Activated T-cell treated with anti-CD3 and anti-CD28 coated beads for 1 hour (primary cell): ENCODE results near the gene ATP13A2.

ENCODE experiments used
- DNase-seq: peaks from one replicate; pipeline ENCODE4 v3.0.0-alpha.2; 2020; ENCODE audit warnings: low read depth

ATP13A2 gene

DNA sequence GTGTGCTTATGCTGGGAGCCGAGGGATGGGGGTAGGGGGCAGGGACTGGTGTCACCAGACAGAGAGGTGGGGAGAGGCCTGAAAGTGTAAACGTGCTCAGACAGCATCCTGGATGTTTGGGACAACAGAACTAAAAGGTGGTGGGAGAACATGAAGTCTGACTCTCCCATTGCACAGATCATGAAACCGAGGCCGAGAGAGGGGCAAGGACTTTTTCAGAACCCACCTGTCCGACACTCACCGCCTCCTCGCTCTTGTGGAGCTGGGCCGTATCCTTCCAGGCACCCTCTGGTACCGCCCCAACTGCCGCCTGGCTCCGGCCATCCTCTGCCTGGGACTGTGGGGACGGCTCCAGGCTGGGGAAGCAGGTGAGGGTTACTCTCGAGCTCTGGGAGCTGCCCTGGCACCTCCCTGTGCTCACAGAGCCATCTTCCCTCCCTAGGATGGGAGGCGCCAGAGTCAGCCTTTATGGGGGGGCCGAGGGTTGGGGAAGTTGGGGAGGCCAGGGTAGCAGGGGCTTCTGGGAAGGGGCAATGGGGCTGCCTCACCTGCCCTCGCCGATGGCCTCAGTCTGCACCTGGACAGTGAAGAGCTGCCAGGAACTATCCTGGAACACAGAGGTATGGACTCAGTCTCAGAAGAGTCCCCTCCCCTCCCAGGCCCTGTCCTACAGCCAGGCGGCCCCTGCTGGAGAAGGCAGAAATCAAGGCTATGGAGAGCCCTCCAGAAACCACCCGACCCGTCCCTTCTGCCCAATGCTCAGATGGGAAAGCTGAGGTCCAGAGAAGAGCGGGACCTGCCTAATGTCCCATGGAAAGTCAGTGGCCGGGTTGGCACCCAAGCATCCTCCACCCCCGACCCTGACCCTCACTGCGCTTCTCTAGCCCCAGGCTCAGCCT lies 7.0 kb downstream of the ATP13A2 start:
- DNase-seq: no peak

DNA sequence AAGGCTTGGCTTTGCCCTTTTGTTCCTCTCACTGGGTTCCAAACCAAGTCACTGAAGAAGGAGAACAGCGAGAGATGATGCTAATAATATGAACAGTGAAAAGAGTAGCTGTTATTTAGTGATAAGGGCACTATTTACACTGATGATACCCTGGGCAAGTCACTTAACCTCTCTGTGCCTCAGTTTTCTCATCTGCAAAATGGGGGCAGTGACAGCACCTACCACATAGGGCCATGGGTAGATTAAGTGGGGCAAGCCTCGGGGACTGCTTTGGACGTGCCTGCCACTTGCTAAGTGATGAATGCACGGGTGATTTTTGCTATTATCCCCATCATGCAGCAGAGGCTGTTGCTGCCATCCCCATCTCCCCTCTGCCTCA lies 9.2 kb downstream of the ATP13A2 start:
- DNase-seq: no peak

DNA sequence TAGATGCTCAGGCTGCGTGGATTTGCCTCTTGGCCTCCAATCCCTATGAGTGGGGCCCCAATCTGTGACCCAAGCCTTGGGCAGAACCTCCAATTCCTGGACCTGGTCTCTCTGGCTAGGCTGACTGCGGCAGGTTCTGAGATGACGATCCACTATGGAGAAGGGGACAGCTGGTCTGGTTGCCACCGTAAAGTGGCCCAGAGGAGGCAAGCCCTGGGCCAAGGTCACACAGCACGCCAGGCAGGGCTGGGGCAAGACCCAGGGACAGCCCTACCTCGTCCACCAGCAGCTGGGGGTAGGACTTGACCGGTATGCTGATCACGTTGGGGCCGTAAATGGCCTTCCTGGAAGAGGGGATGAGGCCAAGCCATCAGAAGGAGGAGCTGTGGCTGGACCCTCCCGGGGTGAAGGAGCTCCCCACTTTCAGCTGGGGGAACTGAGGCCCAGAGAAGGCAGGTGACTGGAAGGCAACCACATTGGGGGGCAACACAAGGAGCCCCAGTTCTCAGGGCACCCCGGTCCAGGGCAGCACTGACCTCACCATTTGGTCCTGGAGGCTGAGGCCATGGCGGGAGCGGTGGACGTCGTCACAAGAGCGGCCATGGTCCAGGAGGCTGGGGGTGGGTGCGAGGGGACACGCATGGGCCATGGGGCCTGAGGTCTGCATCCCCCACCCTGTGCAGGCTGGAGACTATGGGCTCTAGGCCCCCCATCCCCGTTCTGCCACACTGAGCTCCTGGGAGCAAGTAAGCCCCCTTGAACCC lies 9.8 kb downstream of the ATP13A2 start:
- no peak for DNase-seq

DNA sequence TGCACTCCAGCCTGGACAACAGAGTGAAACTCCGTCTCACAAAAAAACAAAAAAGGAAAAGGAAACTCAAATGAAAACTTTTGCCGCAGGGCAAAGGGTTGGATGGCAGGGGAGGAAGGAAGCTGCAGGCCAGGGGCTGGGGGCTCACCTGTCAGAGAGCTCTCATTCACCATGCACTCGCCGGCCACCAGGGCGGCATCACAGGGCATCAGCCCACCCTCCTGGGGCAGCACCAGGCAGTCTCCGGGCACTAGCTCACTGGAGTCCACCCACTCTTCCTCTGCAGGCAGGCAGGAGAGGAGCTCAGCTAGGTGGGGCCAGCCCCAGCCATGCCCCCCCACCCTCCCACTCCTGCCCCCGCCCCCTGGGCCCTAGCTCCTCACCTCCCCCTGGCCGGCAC lies 11.9 kb downstream of the ATP13A2 start:
- no peak for DNase-seq

DNA sequence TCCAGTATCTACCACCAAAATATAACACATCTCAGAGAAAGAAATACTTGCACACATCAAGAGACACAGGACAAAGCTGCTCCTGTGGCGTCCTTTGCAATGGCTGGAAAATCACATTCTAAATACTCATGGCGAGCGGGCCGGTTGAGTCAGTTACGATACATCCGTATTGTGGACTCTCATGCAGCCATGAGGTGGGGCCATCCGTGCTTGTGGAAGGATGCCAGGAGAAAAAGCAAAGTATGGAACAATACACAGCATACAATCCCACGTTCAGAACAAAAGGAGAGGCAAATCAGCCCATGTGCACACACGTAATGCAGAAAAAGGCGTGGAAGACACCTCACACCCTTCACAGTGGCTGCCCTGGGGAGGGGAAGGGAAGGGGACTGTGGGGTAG lies 13.1 kb downstream of the ATP13A2 start:
- DNase-seq: no peak

DNA sequence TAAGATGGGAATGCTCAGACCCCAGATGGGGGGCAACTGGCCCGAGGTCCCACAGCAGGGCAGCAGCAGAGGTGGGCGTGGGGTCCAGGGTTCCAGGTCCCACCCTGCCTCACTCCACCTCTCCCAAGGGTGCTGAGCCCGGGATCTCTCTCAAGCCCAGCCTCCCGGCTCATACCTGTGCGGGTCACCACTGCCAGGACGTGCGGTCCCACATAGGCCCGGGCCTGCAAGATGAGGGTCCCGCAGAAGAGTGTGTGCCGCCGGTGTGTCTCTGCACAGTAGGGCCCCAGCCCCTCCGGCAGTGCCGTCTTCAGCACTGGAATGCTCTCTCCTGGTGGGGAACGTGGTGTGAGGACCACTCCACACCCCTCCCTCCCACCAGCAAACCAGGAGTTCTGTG lies 14.9 kb downstream of the ATP13A2 start:
- DNase-seq: no peak

DNA sequence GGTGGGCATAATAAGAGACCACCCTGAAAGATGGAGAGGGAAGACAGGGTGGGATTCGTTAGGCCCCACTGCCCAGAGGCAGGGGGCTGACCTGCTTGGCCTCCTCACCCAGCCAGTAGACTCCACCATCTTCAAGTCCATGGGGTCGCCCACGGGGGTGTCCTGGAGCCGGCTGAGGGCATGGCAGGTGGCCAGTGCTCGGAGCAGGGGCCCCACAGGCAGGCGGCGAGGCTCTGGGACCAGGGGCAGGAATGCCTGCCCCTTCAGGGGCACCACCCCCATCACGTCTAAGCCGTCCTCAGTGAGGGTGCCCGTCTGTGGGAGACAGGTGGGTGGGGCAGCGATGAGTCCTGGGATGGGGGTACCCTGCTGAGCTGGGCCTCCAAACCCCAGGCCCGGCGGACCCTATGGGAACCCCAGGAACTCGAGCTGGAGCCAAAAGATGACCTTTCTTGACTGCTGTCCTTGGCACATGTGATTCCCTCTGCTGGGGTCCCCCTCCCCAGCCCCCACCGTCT lies 18.1 kb downstream of the ATP13A2 start:
- DNase-seq: no peak

DNA sequence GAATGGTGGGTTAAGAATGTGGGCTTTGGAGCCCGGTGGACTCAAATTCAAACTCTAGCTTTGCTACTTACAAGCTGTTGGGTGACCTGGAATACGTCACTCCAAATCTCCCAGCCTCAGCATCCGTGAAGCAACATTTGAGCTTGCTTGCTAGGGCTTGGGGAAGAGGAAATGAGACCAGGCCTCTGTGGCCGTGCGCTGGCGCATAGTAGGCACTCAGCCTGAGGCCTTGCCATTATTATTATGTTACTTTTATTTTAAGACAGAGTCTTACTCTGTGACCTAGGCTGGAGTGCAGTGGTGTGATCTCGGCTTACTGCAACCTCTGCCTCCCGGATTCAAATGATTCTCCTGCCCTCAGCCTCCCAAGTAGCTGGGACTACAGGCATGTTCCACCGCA lies 19.1 kb downstream of the ATP13A2 start:
- no peak for DNase-seq

DNA sequence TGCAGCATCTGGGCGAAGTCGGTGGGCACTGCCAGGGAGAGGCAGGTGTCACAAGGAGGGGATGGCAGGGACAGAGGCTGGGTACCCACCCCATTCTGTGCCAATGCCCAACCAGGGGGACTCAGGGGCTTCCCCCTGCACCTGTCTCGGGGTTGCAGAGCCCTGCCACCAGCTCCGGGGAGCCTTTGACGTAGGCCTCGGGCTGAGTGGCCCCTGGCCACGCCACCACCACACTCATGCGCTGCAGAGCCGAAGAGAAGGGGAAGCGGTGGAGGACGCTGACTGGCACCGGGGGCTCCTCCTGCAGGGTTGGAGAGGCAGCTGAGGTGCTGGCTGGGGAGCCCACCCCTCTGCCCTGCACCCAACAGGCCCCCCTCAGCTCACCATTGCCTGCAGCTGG lies 19.6 kb downstream of the ATP13A2 start:
- DNase-seq: no peak

DNA sequence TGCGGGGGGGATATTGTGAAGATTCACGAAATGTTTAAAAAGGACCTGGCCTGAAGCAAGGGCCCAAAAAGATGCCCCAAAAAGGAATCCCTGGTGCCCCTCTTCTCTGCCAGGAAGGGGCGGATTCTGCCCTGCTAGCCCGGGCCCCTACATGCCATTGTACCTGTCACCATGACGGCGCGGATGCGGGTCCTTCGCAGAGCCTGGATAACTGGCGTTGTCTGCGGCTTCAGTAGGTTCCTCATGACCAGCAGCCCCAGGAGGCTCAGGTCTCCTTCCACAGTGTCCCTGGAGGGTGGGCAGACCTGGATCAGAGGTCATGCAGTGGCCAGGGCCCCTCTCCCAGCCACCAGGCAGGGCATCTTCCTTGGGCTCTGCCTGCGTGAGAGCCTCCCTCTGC lies 20.2 kb downstream of the ATP13A2 start:
- no peak for DNase-seq

DNA sequence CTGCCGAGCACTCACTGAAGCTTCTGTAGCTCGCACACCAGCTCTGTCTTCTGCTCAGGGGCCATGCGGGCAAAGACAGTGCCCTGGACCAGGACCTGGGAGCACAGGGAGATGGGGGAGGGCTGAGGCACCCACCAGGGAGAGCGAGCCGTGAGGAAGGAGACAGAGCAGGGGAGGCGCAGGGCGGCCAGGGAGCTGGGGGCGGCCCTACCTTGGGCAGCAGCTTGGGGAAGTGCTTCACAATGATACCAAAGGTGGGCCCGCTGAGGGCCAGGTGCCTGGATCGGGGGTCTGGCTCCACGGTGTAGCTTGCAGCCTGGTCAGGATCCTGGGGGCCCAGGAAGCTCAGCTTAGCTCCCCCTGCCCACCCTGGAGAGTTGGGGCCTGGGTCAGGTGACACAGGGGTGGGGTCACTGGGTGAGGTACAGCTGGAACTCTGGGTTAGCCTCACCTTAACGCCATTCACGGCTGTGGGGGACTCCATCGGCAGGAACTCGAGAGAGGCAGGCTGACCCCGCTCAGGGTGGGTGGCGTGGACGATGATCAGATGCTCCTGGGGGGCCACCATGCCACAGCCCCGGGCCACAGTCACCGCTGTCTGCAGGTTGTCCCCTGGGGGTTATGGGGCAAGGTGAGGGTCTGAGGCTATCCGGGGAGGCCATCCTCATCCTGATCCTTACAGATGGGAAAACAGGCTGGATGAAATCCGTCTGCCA lies 21.9 kb downstream of the ATP13A2 start:
- DNase-seq: no peak

DNA sequence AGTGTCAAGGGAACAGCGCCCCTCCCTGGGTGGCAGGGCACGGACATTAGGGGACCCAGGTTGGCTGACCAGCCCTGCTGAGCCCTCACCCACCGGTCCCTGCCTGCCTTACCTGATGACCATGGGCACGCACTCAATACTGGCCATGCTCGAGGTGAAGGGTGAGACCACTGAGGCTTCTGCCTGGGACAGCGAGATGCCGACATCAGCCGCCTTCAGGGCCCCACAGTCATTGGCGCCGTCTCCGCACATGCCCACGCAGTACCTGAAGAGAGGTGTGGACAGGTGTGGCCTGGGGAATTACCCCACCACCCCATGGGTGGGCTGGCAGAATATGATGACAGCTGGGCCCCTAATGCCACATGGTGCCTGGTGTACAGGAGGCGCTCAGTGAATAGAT lies 23.5 kb downstream of the ATP13A2 start:
- no peak for DNase-seq

DNA sequence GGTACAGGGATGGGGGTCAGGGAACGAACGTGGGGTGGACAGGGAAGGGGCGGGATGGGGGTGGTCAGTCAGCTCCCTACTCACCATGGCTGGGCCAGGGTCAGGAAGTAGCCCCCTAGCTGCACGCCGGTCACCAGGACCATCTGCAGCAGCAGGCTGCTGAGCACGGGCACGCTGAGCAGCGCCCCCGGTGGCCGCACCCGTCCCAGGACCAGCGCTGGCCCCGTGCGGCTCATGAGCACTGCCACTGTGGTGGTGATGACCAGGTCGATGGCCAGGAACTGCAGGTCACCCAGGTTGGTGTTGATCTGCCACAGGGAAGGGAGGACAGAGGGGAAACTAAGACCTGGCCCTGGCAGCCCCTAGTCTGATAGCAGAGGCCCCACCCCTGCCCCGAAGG lies 24.8 kb downstream of the ATP13A2 start:
- no peak for DNase-seq

DNA sequence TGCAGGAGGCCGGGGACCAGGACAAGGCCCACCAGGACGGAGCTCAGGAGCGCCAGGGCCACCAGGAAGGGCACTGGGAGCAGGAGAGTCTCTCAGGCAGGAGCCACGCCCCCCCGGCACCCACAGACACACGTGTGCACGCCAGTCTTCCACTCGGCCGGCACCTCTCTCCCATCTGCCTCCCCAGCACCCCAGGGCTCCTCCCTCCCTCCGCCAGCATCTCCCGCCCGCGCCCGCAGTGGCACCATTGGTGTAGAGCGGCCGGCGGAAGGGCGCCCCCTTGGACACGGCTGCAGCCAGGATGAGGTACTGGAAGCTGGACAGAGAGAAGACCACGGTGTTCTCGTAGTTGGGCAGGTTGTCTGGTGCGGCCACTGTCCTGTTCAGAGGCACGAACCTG lies 25.2 kb downstream of the ATP13A2 start:
- no peak for DNase-seq

DNA sequence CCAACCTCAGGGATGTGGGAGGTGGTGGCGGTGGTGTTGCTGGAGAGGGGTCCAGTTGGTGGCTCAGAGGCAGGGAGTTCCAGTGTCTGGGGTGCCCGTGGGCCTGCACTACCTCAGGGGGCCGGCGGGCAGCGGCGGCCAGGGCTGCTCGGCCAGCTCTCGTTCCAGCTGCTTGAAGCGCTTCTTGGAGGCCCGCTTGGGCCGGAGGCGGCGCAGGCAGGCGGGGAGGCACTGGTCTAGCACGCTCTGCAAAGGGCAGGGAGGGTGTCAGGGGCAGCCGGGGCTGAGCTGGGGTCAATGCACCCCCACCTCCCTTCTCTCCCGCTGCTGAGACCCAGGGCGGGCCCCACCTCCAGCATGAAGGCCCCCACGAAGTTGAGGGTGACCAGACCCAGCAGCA lies 25.6 kb downstream of the ATP13A2 start:
- no peak for DNase-seq

DNA sequence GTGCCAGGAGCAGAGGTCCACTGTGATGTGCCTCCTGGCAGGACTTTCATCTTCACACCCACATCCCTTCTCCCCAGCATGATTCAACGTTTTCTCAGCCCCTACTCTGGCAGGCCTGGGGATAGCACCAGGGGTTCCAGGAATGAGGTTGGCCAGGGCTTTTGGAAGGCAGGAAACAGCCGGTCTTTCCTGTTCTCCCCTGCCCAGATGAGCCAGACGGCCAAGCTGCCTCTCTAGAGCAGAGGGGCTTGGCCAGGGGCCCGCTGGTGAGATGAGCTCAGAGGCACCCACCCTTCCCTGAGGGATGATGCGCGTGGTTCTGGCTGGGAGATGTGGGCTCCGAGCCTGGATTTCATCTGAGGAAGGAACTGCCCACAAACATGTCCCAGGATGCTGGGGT lies 27.0 kb downstream of the ATP13A2 start:
- DNase-seq: no peak

DNA sequence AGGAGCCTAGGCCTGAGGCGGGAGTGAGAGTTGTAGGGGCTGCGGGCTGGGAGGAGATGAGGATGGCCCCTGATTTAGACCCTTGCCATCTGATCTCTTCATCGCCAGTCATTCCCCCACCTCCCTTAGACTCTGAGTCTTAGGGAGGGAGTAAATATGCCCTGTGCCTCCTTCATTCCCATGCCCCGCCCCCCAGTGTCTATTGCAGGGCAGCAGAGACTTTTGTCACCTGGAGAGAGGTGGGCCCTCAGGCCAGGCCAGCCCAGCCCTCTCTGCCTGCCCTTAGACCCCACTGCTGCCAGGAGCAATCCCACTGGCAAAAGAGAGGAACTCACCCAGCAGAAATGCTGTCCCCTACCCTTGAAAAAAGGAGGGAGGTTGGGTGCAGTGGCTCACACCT lies 28.1 kb downstream of the ATP13A2 start:
- DNase-seq: no peak

DNA sequence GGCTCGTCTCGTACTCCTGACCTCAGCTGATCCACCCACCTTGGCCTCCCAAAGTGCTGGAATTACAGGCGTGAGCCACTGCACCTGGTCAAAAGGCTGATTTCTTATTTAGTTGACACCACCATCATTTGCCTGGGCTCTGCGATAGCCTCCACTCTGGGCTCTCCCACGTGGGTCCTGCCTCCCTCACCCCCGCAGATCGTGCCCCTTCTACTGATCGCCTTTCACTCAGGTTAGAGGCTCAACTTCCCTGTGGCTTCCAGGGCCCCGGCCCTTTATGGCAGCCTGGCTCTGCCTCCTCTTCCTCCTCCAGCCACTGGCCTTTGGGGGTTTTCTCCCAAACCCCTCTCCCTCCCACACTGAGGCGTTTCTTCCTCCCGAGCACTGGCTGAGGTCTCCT lies 28.8 kb downstream of the ATP13A2 start:
- no peak for DNase-seq

DNA sequence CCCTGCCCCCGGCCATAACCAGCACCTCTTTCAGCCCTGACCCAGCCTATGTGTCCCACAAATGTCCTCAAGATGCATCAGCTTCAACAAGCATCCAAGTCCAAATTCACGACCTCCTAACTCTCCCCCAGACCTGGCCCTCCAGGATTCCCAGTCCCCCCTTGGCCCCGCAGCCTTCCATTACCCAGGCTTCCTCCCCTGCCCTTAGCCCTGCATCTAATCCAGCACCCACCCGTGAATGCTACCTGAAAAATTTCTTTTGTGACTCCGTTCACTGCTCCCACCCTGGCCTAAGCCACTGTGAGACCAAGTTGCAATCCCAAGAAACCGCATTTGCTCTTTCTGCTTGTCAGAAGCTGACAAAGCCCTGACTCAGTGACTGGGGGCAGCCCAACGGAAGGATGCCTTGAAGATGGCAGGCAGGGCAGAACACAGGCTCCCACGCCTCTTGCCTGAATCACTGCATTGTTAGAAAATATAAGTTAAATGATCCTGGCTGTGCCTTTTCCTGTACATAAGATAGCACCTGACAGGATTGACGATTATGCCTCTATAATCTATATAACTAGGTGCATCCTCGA lies 30.4 kb downstream of the ATP13A2 start:
- DNase-seq: no peak

DNA sequence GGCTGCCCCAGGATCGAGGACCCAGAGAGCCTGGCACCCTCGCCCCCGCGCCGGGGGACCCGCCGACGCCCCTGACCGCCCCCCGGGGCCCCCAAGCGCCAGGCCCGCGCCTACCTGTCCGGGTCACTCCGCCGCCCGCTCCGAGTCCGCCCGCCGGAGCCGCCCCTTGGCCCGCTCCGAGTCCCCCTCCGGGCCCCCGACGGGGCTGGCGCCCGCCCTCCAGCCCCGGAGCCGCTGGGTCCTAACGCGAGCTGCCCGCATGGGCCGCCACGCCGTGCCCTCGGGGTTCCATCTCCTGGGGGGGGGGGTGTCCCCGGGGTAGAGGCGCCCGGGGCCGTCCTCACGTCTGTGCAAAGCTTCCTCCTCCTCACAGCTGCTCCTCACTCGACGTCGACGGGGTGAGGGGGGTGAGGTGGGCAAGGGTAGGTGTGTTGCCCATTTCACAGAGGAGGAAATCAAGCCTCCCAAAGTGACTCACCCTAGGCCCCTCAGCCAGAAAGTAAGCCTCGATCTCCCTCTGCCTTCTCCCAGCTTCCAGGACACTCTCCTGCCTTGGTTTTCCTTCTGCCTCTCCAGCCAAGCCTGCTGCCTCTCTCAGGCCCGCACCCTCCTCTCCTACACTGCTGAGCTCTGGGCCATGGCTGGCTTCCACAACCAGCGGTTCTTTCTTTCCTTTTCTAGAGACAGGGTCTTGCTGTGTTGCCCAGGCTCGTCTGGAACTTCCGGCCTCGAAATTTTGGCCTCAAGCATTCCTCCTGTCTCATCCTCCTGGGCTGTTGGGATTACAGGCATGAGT lies 31.1 kb downstream of the ATP13A2 start, which contains the start of gene MFAP2:
Gene MFAP2 (minus strand): TSS at position 148 of the 796 bp plus-strand sequence. CDS start 2,347 bp downstream, outside the sequence.
- no peak for DNase-seq
